SK-N-SH (cell line): Measurements from ENCODE around the gene LGALS12. TPM values are rescaled to one million over a fixed set of nuclear protein-coding genes. Genes with fewer than 3 reads are reported as not detected.

Source experiments
- CTCF ChIA-PET: fragments of 300-600, 350-600 bp; formaldehyde crosslinking; extraction: SDS; loops from one replicate; lab custom pipeline; 2021; lab: Yijun Ruan, JAX
- POLR2A ChIA-PET: fragments of 350-600 bp; sonication (Branson Sonifier 250); formaldehyde crosslinking; extraction: SDS; loops from one replicate; lab custom pipeline; 2020; ENCODE audit warnings: antibody characterized with exemption, inconsistent platforms; lab: Yijun Ruan, JAX
- DNase-seq: peaks from one replicate; pipeline ENCODE4 v3.0.0; 2012
- H2AFZ ChIP-seq: fragments of 200-600 bp; sonication (generic); 2 replicates; pipeline ENCODE4 v1.8.1; 2016; ENCODE audit warnings: antibody characterized with exemption, mild to moderate bottlenecking, low read depth
- H3F3A ChIP-seq: fragments of 200-600 bp; sonication (generic); replicated peaks from 2 replicates; pipeline ENCODE3; 2016; ENCODE audit warnings: antibody characterized with exemption, mild to moderate bottlenecking; ENCODE audit not compliant: insufficient read depth
- H3K27ac ChIP-seq, 2 experiments: fragments of 200-500 bp in 1 of 2; fragments of 200-600 bp in 1 of 2; sonication (Bioruptor generic) in 1 of 2; sonication (generic), shearing (Covaris generic) in 1 of 2; 2 replicates each; pipeline versions ENCODE4 v1.5.1 to v1.6.1; 2014 to 2016; ENCODE audit warnings: low read depth in 2 of 2, inconsistent platforms in 1 of 2, low read length in 1 of 2, mild to moderate bottlenecking in 1 of 2, mixed read lengths in 1 of 2
- H3K27me3 ChIP-seq: fragments of 200-600 bp; sonication (generic), shearing (Covaris generic); 2 replicates; pipeline ENCODE4 v1.6.1; 2016; ENCODE audit warnings: mixed run types; ENCODE audit not compliant: insufficient read depth
- H3K36me3 ChIP-seq, 2 experiments: fragments of 200-500 bp in 1 of 2; fragments of 200-600 bp in 1 of 2; sonication (Bioruptor generic) in 1 of 2; sonication (generic) in 1 of 2; replicated peaks in 1 of 2; 2 replicates each; pipeline versions ENCODE3 to v1.5.1; 2014 to 2016; ENCODE audit warnings: low read length in 1 of 2, mild to moderate bottlenecking in 1 of 2; ENCODE audit not compliant: insufficient read depth in 2 of 2, control insufficient read depth in 1 of 2
- H3K4me1 ChIP-seq, 2 experiments: fragments of 200-500 bp in 1 of 2; fragments of 200-600 bp in 1 of 2; sonication (Bioruptor generic) in 1 of 2; sonication (generic), shearing (Covaris generic) in 1 of 2; 2 replicates each; pipeline versions ENCODE4 v1.5.1 to v1.6.1; 2014 to 2016; ENCODE audit warnings: low read depth in 1 of 2, low read length in 1 of 2, mixed run types in 1 of 2; ENCODE audit not compliant: insufficient read depth in 2 of 2, control insufficient read depth in 1 of 2
- H3K4me2 ChIP-seq: fragments of 200-600 bp; sonication (generic), shearing (Covaris generic); 2 replicates; pipeline ENCODE4 v1.6.1; 2017; ENCODE audit warnings: mixed run types
- H3K4me3 ChIP-seq, 2 experiments: fragments of 200-500 bp in 1 of 2; fragments of 200-600 bp in 1 of 2; sonication (Bioruptor generic) in 1 of 2; sonication (generic), shearing (Covaris generic) in 1 of 2; 2 replicates each; pipeline versions ENCODE4 v1.5.1 to v1.8.1; 2014 to 2016; ENCODE audit warnings: low read depth in 2 of 2, inconsistent platforms in 1 of 2, low read length in 1 of 2, mild to moderate bottlenecking in 1 of 2, mixed read lengths in 1 of 2, moderate library complexity in 1 of 2
- H3K79me2 ChIP-seq: fragments of 200-600 bp; sonication (generic); 2 replicates; pipeline ENCODE4 v1.8.1; 2017; ENCODE audit warnings: mild to moderate bottlenecking; ENCODE audit not compliant: insufficient read depth
- H3K9ac ChIP-seq: fragments of 200-600 bp; sonication (generic); 2 replicates; pipeline ENCODE4 v1.6.1; 2017; ENCODE audit warnings: mixed run types
- H3K9me2 ChIP-seq: fragments of 200-600 bp; sonication (generic); 2 replicates; pipeline ENCODE4 v1.6.1; 2017; ENCODE audit warnings: mixed run types
- H3K9me3 ChIP-seq: fragments of 200-600 bp; sonication (generic); 2 replicates; pipeline ENCODE4 v1.6.1; 2017; ENCODE audit warnings: mixed run types, mild to moderate bottlenecking, moderate library complexity
- H4K20me1 ChIP-seq: fragments of 200-600 bp; sonication (generic); 2 replicates; pipeline ENCODE4 v1.6.1; 2017; ENCODE audit warnings: mild to moderate bottlenecking, mixed run types; ENCODE audit not compliant: insufficient read depth
- EZH2phosphoT487 ChIP-seq: fragments of 200-600 bp; sonication (generic); IDR thresholded peaks from 2 replicates; pipeline ENCODE4 v1.6.1; 2017; ENCODE audit warnings: low read depth, mixed run types, mild to moderate bottlenecking, antibody characterized with exemption, moderate library complexity, borderline replicate concordance
- MAX ChIP-seq: IDR thresholded peaks from 2 replicates; pipeline ENCODE4 v1.4.0; 2012; ENCODE audit warnings: low read depth
- NFIC ChIP-seq: IDR thresholded peaks from 2 replicates; pipeline ENCODE4 v1.4.0; 2012; ENCODE audit warnings: borderline replicate concordance
- NRF1 ChIP-seq: IDR thresholded peaks from 2 replicates; pipeline ENCODE4 v1.6.1; 2012; ENCODE audit warnings: low read depth, mild to moderate bottlenecking, low read length
- PBX3 ChIP-seq: IDR thresholded peaks from 2 replicates; pipeline ENCODE4; 2012
- RFX5 ChIP-seq: IDR thresholded peaks from 2 replicates; pipeline ENCODE4 v1.6.1; 2012; ENCODE audit warnings: mild to moderate bottlenecking, improper control_type of control experiment, low read length
- SMC3 ChIP-seq: IDR thresholded peaks from 2 replicates; pipeline ENCODE4 v1.6.1; 2012; ENCODE audit warnings: low read depth, low read length, improper control_type of control experiment
- USF1 ChIP-seq: IDR thresholded peaks from 2 replicates; pipeline ENCODE4 v1.4.0; 2012; ENCODE audit warnings: low read depth, borderline replicate concordance
- WGBS: methylation state at CpG from one replicate; pipeline ENCODE4 v1.1.6; 2017; ENCODE audit warnings: low lambda C conversion rate; 5-methylcytosine and 5-hydroxymethylcytosine counted together
- polyA plus RNA-seq, 3 experiments: library from polyadenylated mRNA; depleted of rRNA; stranded (reverse); fragments of >200 nt; gene quantifications; 2 replicates each; pipeline ENCODE4 v1.2.3, GENCODE V29; 2012

The LGALS12 gene
- polyA plus RNA-seq, 1 of the 3 experiments (the other 2 are of a cell fraction): not detected

- H3K9me2 ChIP-seq: no peaks in the 10 kb centered on the region
- H3K4me2 ChIP-seq: no peak overlapping the region
- no peaks in the 10 kb centered on the region for H3K36me3 ChIP-seq
- no peaks in the 10 kb centered on the region for H3F3A ChIP-seq
- no peak overlapping the region for H3K4me3 ChIP-seq
- 100% methylated on average over 1 of the region's 1 CpG for whole genome bisulfite sequencing
- ChIA-PET CTCF (interaction anchor here (1.5 kb wide), 1 partner anchor 56 kb away, joined by 6 read pairs; no protein-coding TSS in a partner anchor), POLR2A (no interaction called here)
- no peak for DNase-seq
- H2AFZ ChIP-seq: no peak overlapping the region
- no peaks in the 10 kb centered on the region for H3K79me2 ChIP-seq
- peaks cover 0 to 16% of the 10 kb centered on the region in 2 experiments; a peak in 1 of 4 replicates for H3K4me1 ChIP-seq
- H3K9ac ChIP-seq: no peak overlapping the region
- no peaks in the 10 kb centered on the region for H4K20me1 ChIP-seq
- no peaks in the 10 kb centered on the region for H3K9me3 ChIP-seq
- no peak for TF ChIP-seq NRF1
- no peak for TF ChIP-seq EZH2phosphoT487
- TF ChIP-seq SMC3: no peak
- no peak for TF ChIP-seq MAX
- TF ChIP-seq USF1: no peak
- H3K27ac ChIP-seq: no peak overlapping the region
- no peaks in the 10 kb centered on the region for H3K27me3 ChIP-seq
Measured at GRCh38 chr11:63535734-63536133, 29.9 kb downstream of the LGALS12 start.

GRCh38 chr11:63536669-63537292, 30.9 kb downstream of the LGALS12 start, which contains the start of gene PLAAT4:
Gene PLAAT4, plus strand, starts transcription at chr11:63536808. Its CDS starts 61 bp downstream, at chr11:63536869.
- no peak for DNase-seq
- Histone ChIP-seq H3F3A (no peaks in the 10 kb centered on the region), H3K27ac (peak within 1 kb of the TSS in 1 of 2 experiments; percentile 12; a peak in 1 of 4 replicates), H2AFZ (peak within 1 kb of the TSS; percentile 39), H3K4me1 (peaks cover 0 to 16% of the 10 kb centered on the region in 2 experiments; a peak in 1 of 4 replicates), H3K36me3 (no peaks in the 10 kb centered on the region), H3K4me3 (peak within 1 kb of the TSS in 1 of 2 experiments; percentile 10; a peak in 1 of 4 replicates), H3K27me3 (no peaks in the 10 kb centered on the region), H3K9me3 (no peaks in the 10 kb centered on the region), H3K9me2 (no peaks in the 10 kb centered on the region), H4K20me1 (no peaks in the 10 kb centered on the region), H3K79me2 (no peaks in the 10 kb centered on the region), H3K4me2 (peak within 1 kb of the TSS; percentile 58), H3K9ac (no peak within 1 kb of the TSS)
- TF ChIP-seq NFIC (no peak), USF1 (no peak), PBX3 (no peak), EZH2phosphoT487 (no peak), MAX (0 out of 2 replicates have a peak, but pooled peaks have one; percentile 30), RFX5 (no peak)
- ChIA-PET POLR2A (no interaction called here), CTCF (interaction anchor here (0.8 to 1.5 kb wide), 3 partner anchors 13 to 58 kb away, joined by 3 to 6 read pairs (median 3); no protein-coding TSS in a partner anchor)
- WGBS: 86% methylated on average over 10 of the region's 10 CpGs
